Activated CD8-positive, alpha-beta memory T cell treated with anti-CD3 and anti-CD28 coated beads for 4 hours (primary cell): ENCODE data around the gene GNPTAB.
A peak's percentile ranks its signal among the peaks of the same experiment; 100 is the strongest.

Experiments used
- DNase-seq, 2 donors: peaks; one replicate each; pipeline ENCODE4 v3.0.0-alpha.2; 2020; ENCODE audit warnings: low read depth in 2 of 2

Gene GNPTAB

DNA sequence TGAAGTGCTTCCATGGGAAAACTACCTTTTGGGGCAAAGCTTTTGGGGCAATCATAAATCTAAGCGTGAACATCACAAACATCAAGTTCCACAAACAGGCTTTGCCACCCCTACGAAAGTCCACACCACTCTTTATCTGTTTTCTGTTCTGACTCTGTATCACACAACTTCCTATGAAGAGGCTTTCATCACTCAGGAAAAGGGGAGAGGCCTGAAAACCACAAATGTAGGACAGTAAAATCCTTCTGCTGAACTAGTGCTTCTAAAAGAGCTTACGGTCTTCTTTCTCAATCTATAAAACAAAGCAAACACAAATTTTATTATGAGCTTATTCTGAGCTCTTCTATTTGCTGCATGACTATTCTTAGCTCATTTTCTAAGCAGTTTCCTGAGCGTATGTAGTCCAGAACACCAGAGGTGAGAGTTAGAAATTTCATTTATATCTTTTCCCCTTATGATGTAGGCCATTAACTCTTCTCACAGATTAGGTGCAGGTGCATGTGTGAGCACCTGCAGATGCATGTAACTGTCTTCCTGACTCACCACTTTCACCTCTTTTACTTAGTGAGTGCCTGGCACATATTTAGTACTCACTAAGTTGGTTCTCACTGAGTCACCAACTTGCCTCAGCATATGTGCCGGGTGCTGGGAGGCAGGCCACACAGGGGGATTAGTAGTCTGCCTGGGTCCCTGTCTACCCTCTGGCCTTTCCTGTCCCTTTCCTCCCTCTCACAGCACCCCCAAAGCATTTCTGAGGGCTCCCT lies 58.6 kb downstream of the GNPTAB start:
- DNase-seq: no peak

DNA sequence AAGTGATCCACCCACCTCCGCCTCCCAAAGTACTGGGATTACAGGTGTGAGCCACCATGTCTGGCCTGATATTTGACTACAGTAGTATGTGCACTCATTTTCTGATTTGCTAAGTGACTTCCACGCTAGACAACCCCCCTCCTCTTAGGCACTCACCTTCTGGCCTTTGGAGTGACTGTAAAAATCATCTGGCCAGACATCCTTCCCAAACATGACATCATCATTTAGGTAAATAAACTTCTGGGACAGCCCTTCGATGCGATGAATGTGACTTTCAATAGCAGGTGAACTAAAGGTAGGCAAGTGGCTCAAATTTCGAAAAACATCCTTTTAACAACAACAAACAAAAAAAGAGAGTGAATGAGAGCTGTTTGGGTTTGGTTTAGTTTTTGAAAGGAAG lies 60.9 kb downstream of the GNPTAB start:
- DNase-seq: no peak

DNA sequence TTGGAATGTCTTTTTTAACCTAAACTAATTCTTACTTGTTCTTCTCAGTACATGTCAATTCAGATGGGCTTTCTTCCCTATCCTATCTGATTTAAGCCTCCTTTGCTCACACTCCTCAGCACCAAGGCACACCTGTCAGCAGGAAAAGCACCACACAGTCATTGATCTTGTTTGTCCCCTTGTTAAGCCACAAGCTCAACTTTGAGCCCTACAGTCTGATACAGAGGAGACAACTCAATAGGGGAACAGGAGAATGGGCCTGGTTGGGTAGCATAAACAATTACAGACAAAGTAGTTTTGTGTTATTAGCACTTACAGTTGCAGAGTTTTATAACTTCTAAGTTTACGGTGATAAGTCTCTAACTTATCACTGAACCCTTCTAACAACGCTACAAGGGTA lies 62.0 kb downstream of the GNPTAB start:
- DNase-seq: no peak

DNA sequence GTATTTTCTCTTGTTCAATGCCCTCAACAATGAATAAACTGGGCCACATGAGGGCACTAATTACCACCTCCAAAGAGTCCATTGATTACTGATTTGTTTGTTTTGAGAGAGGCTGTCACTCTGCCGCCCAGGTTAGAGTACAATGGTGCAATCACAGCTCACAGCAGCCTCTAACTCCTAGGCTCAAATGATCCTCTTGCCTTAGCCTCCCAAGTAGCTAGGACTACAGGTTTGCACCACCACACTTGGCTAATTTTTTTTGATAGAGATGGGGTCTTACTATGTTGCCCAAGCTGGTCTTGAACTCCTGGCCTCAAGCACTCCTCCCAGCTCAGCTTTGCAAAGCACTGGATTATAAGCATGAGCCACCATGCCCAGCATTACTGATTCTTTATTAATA lies 63.2 kb downstream of the GNPTAB start:
- no peak for DNase-seq

DNA sequence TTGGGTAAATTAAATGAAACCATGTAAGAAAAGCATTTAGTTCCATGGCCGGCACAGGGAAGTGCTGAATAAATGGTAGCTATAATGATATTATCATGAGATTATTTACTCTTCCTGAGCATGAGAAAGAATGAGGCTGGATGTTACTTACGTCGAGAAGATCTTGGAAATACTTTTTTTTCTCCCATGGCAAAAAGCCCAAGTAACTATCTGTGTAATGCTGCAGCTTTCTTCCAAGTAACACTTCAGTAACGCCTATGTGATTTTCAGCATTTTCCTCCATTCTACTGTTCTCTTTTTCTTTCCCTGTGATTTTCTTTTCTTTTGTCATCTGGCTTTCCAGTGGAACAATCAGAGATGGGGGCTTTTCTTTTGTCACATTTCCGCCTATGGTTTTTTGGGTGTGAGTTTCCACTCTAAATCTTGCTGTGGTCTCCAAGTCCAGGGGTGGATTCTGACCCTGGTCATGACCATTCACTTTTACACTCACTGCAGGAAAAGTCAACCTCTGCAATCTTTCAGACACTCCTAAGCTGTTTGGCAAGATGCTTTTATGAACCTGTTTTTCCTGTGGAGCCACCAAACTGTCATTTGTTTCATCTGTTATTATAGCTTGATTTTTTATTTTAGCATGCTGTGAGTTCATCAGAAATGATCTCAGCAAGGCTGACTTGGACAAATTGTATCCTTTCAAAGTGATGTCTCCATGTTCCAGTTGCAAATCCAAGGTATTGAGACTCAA lies 66.5 kb downstream of the GNPTAB start:
- DNase-seq: no peak

DNA sequence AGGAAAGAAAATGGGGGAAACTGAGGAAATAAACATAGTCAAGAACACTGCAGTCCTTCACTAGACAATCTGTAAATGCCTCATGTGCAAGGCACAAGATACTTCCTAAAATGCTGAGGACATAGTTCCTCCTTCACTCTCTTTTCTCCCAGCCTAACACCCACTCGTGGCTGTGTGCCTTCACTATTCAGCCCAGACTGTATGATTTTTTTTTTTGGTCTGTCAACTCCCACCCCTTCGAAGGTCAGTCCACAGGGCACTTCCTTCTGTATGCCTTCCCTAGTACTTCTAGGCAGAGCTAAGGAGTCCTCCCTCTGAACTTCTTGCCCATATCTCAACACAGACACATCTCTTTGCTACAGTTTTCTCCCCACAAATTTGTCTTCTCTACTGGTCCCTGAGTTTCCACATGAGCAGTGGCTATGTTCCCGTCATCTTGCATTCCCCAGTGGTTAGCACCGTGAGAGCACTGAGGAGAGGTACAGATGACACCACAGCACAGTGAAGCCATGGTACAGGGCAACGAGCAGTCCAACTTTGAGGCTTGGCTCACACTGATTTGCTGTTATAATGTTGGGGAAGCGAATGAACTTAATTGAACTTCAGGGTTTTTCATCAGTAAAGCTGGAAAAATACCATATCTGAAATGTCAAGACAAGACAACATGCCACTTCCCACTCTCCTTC lies 67.4 kb downstream of the GNPTAB start:
- DNase-seq: no peak

DNA sequence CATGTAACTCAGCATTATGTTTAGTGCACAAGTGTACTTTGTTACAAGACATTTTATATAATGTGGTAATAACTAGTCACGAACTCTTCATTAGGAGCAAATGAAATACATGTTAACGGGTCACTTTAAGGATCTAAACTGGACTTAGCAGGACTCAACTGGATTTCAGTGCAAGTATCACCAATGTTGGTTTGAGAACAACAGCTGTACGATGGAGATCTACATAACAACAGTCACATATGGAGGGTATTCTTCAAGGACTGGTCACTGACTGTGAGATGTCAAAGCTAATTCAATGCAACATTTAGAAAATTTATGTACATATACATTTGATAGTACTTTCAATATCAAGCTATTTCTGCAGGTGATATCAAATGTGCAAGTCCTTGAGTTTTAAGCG lies 69.0 kb downstream of the GNPTAB start:
- no peak for DNase-seq

DNA sequence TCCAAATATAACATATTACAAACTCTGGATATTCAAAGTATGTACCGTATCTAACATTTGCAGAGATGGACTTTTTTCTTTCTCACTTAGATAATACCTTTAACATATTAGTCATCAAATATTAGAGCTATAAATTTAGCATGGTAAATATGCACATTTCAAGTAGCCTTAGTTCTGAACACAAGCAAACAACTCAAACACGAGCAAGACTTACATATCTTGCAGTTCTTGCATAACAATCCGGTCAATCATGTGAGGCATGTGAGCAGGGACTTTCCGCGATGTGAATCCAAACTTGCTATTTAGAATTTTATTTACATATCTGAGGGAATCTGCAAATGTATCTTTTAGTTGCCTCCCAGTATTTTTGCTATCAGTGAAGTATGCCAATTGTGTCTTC lies 69.4 kb downstream of the GNPTAB start:
- DNase-seq: no peak

DNA sequence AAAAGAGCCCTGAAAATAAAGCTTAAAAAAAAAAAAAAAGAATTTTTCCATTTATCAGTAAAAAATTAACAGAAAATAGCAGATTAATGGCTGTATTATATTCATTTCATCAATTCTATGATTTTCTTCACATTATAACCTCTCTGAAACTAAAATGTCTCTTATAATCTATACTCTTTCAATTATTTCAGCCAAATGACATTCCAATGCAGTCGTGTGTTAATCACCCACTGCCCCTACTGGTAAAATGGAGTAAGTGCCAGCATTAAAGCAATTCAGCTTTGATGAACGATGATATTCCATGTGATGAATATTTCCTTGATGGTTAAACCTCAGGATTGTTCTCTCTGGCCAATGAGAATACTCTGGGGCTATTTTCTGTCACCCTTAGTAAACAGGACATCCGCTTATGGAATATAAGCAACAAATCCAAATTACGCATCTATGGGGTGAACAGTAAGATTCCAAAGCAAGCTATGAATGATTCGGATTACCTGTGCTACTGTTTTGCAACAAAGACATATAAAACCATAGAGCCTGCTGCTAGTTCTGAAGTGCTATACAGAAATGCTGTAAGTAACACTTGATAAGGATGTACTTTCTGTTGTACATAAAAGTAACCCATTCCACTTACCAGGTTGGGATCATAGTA lies 71.2 kb downstream of the GNPTAB start:
- DNase-seq: no peak

DNA sequence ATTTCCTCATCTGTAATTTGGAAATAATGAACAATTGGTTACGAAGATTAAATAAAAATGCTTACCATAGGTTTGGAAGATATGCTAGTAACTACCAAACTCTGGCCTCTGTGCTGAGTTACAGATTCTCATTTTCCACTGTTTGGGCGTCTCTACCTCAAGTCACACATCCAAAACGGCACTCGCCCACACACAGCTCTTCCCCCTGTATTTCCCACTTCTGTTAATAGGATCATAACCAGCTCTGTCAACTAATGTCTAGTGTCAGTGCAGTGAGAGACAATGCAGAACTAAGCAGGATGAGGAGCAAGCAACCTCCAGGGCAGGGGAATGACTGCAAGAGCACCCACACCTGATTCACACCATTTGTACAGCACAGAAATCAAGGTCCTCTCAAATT lies 80.6 kb downstream of the GNPTAB start:
- no peak for DNase-seq

DNA sequence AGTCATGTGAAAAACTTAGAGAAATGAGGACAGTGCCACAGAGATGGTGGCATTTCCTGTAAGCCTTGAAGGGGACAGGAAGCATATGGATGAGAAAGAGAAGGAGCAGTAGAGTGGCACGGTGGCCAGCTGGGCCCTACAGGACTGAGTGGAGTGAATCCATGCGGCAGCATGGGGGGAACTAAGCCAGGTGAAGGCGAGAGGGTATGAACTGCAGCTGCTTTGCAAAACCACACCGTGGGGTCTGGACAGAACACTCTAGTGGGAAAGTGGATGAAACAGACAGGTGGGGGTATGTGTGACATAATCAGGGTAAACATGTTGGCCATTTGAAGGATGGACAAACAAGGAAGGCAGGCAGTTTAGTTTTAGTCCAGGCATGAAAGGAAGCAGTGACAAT lies 81.1 kb downstream of the GNPTAB start:
- no peak for DNase-seq

DNA sequence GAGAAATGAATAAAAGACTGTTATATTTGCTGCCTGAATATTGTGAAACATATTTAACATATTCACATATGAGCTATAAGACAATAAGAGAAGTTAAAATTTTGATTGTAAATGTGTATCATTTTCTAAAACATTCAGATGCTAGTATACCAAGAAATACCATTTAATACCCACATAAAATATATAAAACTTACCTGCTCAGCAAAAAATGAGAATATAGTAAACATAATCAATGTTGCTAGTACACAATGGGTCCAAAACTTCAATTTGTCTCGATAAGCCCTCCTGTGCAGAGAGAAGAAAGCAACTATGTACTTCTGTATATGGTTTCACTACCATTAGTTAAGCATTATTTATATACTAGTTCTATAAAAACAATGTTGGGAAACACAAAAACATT lies 81.9 kb downstream of the GNPTAB start:
- DNase-seq: no peak

DNA sequence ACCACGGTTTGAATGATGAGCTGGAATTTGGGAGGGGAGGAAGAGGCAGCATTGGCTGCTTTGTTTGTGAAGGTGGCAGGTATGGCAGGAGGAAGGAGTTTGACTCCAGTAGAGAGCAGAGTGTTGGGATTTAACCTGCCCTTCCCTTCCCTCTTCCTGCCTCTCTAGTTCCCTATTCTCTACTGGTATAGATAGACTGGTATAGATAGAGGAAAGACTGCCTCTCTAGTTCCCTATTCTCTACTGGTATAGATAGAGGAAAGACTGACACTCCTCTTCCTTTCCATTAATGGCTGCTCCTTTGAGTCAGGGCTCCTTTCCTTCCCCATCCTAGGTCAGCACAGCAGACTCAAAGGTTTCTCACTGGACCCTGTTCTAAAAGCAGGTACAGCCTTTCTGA lies 83.1 kb downstream of the GNPTAB start:
- DNase-seq: no peak

DNA sequence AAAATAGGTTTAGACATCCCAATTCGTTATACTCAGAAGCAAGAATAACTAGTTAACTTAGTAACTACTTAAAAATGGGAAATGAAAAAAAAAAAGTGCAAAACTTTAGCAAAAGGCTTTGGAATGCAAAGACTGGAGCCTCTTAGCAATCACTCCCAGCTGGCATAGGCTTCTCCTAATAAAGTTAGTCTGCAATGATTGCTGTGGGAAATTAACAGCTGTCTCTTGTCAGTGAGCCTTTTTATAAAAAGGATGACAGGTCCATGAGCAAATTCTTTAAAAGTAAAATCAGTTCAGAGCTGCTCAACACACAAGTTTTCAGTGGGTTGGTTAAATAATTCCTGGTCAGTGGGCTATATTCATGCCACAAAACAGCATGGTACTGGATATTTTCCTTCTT lies 84.1 kb downstream of the GNPTAB start:
- DNase-seq: no peak

DNA sequence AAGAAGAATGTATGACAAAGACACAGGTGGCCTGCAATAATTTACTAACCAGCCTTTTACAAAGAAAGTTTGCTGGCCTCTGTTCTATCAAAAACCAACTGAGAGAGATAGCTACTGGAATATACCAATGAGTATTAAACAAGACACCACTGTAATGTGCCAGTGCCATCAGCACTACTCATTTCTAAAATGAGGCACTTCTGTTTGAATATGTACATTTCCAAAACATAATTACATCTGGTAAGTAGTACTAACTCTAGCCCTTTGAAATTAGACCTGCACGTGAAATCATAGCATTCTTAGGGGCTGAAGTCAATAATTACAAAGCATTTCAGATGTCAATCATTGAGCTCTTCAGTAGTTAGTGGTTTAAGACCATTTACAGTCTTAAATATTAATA lies 84.6 kb downstream of the GNPTAB start:
- no peak for DNase-seq

DNA sequence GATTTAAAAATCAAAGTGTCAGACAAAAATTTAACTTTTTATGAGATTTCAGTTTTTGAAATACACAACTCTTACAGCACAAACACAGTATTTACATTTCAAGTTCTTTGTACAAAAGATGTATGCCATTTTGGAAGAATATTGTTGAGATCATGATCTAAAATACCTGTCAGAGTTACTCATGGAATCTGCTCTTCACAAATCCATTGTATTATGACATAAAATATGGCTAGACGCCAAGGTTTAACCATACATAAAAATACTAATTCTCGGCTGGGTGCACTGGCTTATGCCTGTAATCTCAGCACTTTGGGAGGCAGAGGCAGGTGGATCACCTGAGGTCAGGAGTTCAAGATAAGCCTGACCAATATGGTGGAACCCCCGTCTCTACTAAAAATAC lies 85.3 kb downstream of the GNPTAB start:
- DNase-seq: no peak

DNA sequence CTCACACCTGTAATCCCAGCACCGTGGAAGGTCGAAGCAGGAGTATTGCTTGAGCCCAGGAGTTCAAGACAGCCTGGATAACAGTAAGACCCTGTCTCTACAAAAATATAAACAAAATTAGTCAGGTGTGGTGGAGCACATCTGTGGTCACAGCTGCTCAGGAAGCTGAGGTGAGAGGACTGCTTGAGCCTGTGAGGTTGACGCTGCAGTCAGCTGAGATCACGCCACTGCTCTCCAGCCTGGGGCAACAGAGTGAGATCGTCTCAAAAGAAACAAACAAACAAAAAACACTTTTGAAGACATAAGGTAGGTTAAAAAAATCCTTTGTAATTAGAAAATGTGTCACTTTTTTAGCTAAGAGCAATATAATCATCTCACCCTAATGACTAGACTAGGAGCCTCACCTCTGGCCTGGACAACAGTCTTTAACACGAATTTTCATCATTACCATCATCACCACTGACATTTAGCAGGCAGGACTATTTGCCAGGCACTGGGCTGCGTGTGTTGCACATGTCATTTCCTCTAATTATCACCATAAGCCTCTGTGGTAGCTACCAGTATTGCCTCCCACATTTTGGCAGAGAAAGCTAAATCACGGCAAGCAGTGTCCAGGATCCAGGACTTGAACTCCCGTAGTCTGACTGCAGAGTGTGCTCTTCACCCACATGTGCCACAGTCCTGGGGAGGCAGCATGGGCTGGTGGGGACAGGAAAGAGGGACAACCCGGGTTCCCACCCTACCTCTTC lies 86.9 kb downstream of the GNPTAB start:
- DNase-seq: peak in 1 of 2 donors; percentile 1

DNA sequence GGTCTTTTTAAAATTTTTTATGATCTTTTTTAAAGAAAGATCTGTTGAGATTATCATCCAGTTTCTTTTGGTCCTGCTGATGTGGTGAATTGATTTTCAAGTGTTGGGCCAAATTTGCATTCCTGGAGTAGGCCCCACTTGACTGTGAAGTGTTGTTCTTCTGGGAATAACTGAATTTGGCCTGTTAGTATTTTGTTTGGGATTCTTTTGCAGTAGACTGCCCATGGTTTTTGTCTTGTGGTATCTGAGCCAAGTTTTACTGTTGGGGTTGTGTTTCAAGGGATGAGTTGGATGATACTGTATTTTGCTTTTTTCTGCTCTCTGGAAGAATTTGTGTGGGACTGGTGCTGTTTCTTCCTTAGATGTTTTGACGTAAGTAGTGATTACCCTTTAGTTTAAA lies 87.5 kb downstream of the GNPTAB start:
- no peak for DNase-seq

DNA sequence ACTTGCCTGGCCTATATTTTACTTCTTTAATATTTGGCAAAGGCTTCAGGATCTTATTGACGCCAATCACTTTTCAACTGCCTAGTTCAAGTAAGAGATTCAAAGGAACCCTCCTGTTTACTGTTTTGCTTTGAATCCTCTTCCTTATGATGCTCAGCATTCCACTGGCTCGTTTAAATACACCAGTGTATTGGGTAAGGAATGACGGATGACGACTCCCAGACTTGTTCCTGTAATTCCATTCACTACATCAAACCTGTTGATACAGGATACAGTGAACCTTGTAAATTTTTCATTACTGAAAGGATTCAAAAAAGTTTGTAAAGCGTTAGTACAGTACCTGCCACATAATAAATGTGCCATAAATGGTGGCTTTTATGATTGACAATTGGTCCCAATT lies 89.8 kb downstream of the GNPTAB start:
- no peak for DNase-seq

DNA sequence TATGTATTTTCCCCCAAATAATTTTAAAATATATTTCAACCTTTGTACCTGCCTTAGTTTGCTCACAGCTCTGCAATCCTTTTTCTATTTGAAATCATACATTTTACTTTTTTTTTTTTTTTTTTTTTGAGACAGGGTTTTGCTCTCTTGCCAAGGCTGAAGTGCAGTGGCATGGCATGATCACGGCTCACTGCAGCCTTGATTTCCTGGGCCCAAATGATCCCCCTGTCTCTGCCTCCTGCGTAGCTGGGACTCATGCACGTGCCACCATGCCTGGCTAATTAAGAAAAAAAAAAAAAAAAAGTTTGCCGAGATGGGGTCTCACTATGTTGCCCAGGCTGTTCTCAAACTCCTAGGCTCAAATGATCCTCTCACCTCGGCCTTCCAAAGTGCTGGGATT lies 90.2 kb downstream of the GNPTAB start:
- DNase-seq: no peak

DNA sequence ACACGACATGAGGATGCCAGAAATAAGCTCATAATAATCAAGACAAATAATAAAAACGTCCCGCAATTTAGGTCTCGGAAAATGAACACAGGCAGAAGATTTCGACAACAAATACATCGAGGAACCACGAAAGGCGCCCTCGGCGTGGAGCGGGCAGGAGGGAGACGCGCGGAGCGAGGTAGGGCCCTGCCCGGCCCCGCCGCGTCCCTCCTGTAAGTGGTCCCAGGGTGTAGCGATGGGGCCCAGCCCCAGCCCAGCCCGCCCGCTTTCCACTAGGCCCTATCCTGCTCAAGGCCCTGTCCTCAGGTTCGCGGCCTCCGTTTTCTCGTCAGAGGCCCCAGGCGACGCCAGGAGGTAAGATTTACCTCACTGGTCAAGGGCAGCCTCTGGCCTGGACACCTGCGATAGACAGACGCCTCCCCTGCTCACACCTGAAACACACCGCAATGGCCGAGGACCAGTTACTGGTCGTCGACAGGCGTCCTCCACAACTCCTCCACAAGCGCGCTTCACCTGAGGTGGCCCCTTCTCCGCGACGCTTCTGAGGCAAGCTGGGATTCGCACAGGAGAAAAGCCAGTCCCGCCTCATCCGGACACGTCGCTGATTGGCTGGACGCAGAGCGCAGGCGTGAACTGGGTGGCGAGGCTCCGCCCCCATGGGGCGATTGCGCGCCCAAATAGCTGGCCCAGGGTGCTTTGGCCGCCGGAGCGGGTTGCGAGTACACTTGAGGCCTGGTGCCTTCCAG lies 91.7 kb downstream of the GNPTAB start, which contains the start of gene SYCP3:
Gene SYCP3 (minus strand): TSS at position 543 of the 746 bp plus-strand sequence. CDS start 1,527 bp downstream, outside the sequence.
- no peak for DNase-seq
